Measurements from ENCODE around the gene ARHGEF2. TPM values are rescaled to one million over a fixed set of nuclear protein-coding genes. Genes with fewer than 3 reads are reported as not detected.

ARHGEF2 gene
- total and polyA plus RNA-seq, 10 of the 15 experiments (the other 5 are each of a cell fraction or from before 2014, with no cell fraction given) = 8.1 to 113 (median 69.9) TPM

- TF ChIP-seq ZBED1 (IDR thresholded peaks at IDR 0.05; ENCODE audit: borderline replicate concordance) (no peak), RCOR1 (conservative IDR thresholded peaks at IDR 0.05; ENCODE audit: low read depth, low read length) (0 out of 2 replicates have a peak, but pooled peaks have one; percentile 83), KDM1A (IDR thresholded peaks at IDR 0.05; ENCODE audit: borderline replicate concordance) (no peak), PAX5 (IDR thresholded peaks at IDR 0.05; ENCODE audit: borderline replicate concordance, low read depth, low read length) (0 out of 2 replicates have a peak, but pooled peaks have one; percentile 11), ETV6 (conservative IDR thresholded peaks at IDR 0.05 in 1 of 2, IDR thresholded peaks at IDR 0.05 in 1 of 2; ENCODE audit: borderline replicate concordance in 1 of 2, low read depth in 1 of 2) (peak in 1 of 2 experiments; percentile 88; a peak in 1 of 4 replicates), PBX3 (IDR thresholded peaks at IDR 0.05; ENCODE audit: insufficient replicate concordance, low read depth, low read length) (no peak), SKIL (IDR thresholded peaks at IDR 0.05; ENCODE audit: low read depth, poor library complexity, severe bottlenecking) (peak; percentile 62), IKZF1 (conservative IDR thresholded peaks at IDR 0.05) (no peak; the same call in none of the 2 replicates), IRF4 (IDR thresholded peaks at IDR 0.05; ENCODE audit: low read depth, low read length) (peak; percentile 60; the same call in 1 of the 2 replicates), SPI1 (IDR thresholded peaks at IDR 0.05; ENCODE audit: borderline replicate concordance, insufficient read depth, low read depth, low read length) (peak; percentile 93), DPF2 (IDR thresholded peaks at IDR 0.05) (peak; percentile 85), IKZF2 (IDR thresholded peaks at IDR 0.05) (peak; percentile 73 to 82; a peak in 3 of 4 replicates), JUNB (IDR thresholded peaks at IDR 0.05) (peak; percentile 37; the same call in 1 of the 2 replicates), TARDBP (IDR thresholded peaks at IDR 0.05; ENCODE audit: borderline replicate concordance) (no peak), CHD1 (IDR thresholded peaks at IDR 0.05; ENCODE audit: low read depth, low read length) (0 out of 2 replicates have a peak, but pooled peaks have one; percentile 30)
These were observed 33.9 kb upstream of the ARHGEF2 start (continued) for GRCh38 chr1:156012051-156012817.

All from GM12878 (cell line).